GM13976 (cell line): ENCODE measurements around the gene PRELID2.
"Not testable (repeated sequence)": the region's sequence is repeated elsewhere in the genome, so short reads cannot be mapped to it uniquely, and the experiment has no call there.

ENCODE experiments used
- DNase-seq: peaks from one replicate; pipeline ENCODE4 v3.0.0; 2012; ENCODE audit warnings: low spot score
- CTCF ChIP-seq: IDR thresholded peaks from 2 replicates; pipeline ENCODE4 v1.5.1; 2012; ENCODE audit warnings: borderline replicate concordance, mild to moderate bottlenecking; ENCODE audit not compliant: insufficient read depth; ENCODE audit errors: extremely low read depth, missing control alignments, control extremely low read depth
- in situ Hi-C: fragments of 300-500 bp; cut with MboI; formaldehyde crosslinking; loops from one replicate; pipeline ENCODE4 v1.12.0; 2022; ENCODE audit warnings: low sequenced_read_pairs, mixed read lengths, inconsistent platforms; ENCODE audit not compliant: unreplicated experiment

PRELID2 gene

GRCh38 chr5:145801195-145801594, 33.9 kb downstream of the PRELID2 start:
- TF ChIP-seq CTCF, result no peak
- in situ Hi-C loops, result loop anchor here (25.0 kb wide), 1 partner anchor 1589 kb away; no protein-coding TSS in a partner anchor
- no peak for DNase-seq

- no peak for TF ChIP-seq CTCF
- in situ Hi-C loops, result loop anchor here (25.0 kb wide), 1 partner anchor 1588 kb away; no protein-coding TSS in a partner anchor
- DNase-seq, result no peak
Measured at GRCh38 chr5:145800181-145800580, 35.0 kb downstream of the PRELID2 start.

- DNase-seq, in situ Hi-C loops: not testable (repeated sequence)
Measured at GRCh38 chr5:145798503-145798902, 36.6 kb downstream of the PRELID2 start.

- DNase-seq, result no peak
Measured at GRCh38 chr5:145797336-145797735, 37.8 kb downstream of the PRELID2 start.

GRCh38 chr5:145796318-145796717, 38.8 kb downstream of the PRELID2 start:
- in situ Hi-C loops, result no loop called here
- no peak for TF ChIP-seq CTCF

More at GRCh38 chr5:145797336-145797735, 37.8 kb downstream of the PRELID2 start:
- TF ChIP-seq CTCF, result no peak
- in situ Hi-C loops, result no loop called here

GRCh38 chr5:145793574-145793973, 41.6 kb downstream of the PRELID2 start:
- no peak for TF ChIP-seq CTCF
- DNase-seq, result no peak
- in situ Hi-C loops, result no loop called here

More at GRCh38 chr5:145796318-145796717, 38.8 kb downstream of the PRELID2 start:
- DNase-seq, result no peak

- no peak for TF ChIP-seq CTCF
- in situ Hi-C loops, result no loop called here
- DNase-seq, result no peak
Measured at GRCh38 chr5:145792840-145793239, 42.3 kb downstream of the PRELID2 start.

- no peak for DNase-seq
- no peak for TF ChIP-seq CTCF
- in situ Hi-C loops, result no loop called here
Measured at GRCh38 chr5:145791866-145792265, 43.3 kb downstream of the PRELID2 start.
